ENCODE data around the gene ZNF655.

ZNF655 gene

DNA sequence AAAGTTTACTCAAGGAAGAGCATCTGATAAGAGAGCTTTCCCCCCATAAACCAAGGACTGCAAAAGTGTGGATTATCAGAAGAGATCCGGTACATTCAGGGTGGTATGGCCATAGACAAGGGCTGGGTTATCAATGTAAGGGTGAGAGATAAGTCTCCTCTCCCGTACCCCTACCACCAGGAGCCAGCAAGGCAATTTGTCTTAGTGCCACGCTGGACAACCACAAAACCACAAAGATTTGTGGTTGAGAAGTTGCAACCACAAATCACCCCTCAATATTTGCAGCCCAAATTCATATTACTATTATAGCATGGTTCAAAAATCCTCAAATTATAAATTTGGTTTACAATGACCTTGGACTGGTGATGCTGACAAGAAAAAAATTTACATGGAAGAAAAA is 56.1 kb downstream of the ZNF655 start:
- Histone ChIP-seq H3K36me3 (ENCODE audit: insufficient read depth, low read length) (peaks cover 10% of the 10 kb centered on the region), H3K9ac (ENCODE audit: low read depth, low read length) (no peak overlapping the region), H3K9me3 (ENCODE audit: control insufficient read depth, insufficient read depth, low read length) (no peaks in the 10 kb centered on the region)

DNA sequence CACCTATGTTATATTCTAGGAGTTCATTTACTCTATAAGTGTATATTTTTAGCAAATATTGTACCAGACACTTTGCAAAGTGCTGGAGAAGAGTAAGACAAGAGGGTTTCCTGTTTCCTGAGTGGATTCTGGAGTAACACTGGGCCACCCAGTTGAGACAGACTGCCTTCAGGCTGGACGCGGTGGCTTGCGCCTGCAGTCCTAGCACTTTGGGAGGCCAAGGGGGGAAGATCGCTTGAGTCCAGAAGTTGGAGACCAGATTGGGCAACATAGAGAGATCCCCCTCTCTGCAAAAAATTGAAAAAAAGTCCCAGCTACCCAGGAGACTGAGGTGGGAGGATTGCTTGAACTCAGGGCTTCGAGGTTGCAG is 57.5 kb downstream of the ZNF655 start:
- H3K4me1 ChIP-seq (ENCODE audit: insufficient read depth, low read length): 0 out of 2 replicates have a peak, but pooled peaks cover 2% of the 10 kb centered on the region
- H3K9me3 ChIP-seq (ENCODE audit: control insufficient read depth, insufficient read depth, low read length): no peaks in the 10 kb centered on the region
- H3K36me3 ChIP-seq (ENCODE audit: insufficient read depth, low read length): peaks cover 22% of the 10 kb centered on the region
- H3K9ac ChIP-seq (ENCODE audit: low read depth, low read length): peak overlapping the region; percentile 72; the same call in 1 of the 2 replicates

More for the DNA sequence above, 56.1 kb downstream of the ZNF655 start:
- H3K4me1 ChIP-seq (ENCODE audit: insufficient read depth, low read length): 0 out of 2 replicates have a peak, but pooled peaks cover 2% of the 10 kb centered on the region

DNA sequence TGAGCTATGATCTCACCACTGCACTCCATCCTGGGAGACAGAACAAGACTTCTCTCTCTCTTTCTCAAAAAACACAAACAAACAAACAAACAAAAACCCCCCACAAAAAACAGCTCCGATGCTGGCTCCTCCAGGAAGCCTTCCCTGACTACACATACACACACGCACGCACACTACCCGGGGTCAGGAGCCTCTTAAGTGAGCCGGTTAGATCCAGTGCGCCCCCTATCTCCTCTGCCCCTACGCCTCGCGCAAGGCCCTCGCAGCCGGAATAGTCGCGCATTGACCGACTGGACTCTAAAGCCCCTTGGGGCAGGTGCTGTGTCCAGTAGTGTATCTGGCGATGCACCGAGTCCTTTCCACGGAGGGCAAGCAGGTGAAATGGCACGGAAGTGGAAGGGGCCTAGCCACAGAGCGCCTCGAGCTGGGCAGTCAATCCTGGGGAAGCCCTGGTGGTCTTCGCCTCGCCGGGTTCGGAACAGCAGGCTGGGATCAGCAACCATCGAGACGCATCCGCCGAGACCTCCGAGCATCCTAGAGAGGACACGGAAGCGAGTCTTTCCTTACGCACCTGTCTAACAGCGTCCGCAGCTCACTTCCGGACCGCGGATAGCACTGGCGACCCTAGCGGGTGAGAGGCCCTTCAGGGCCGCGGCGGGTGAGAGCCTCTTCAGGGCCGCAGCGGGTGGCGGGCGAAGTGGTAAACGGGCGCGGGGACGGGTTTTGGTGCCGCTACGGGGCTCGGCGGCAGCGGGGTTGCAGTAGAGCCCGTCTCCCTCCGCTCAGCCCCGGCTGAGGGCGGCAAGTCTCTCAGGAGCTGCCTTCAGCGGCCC is 58.1 kb downstream of the ZNF655 start, which contains the start of gene ZSCAN25:
Gene ZSCAN25 (plus strand): TSS at position 588 of the 833 bp plus-strand sequence. CDS start 2,661 bp downstream, outside the sequence.
- Histone ChIP-seq H3K4me1 (ENCODE audit: insufficient read depth, low read length) (0 out of 2 replicates have a peak, but pooled peaks cover 2% of the 10 kb centered on the region), H3K9ac (ENCODE audit: low read depth, low read length) (peak within 1 kb of the TSS; percentile 72), H3K9me3 (ENCODE audit: control insufficient read depth, insufficient read depth, low read length) (no peaks in the 10 kb centered on the region), H3K36me3 (ENCODE audit: insufficient read depth, low read length) (peaks cover 22% of the 10 kb centered on the region)

DNA sequence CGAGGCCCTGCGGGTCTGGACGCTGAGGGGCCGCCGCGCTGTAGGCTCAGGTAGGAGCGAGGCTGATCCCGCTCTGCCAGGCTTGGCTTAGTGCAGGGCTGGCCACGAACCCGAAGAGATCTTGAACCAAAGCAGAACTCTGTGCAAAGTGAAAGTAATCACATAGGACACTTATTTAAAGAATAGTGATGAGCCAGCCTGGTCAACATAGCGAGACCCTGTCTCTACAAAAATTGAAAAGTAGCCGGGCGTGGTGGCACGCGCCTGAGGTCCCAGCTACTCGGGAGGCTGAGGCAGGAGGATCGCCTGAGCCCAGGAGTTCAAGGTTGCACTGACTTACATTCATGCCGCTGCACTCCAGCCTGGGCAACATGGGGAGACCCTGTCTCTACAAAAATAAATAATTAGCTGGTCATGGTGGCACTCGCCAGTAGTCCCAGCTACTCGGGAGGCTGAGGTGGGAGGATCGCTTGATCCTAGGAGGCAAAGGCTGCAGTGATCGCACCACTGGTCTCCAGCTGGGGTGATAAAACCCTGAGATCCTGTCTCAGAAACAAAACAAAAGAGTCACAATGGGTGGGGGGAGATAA is 58.8 kb downstream of the ZNF655 start:
- H3K9ac ChIP-seq (ENCODE audit: low read depth, low read length): peak overlapping the region; percentile 72
- 0 out of 2 replicates have a peak, but pooled peaks cover 2% of the 10 kb centered on the region for H3K4me1 ChIP-seq (ENCODE audit: insufficient read depth, low read length)
- H3K36me3 ChIP-seq (ENCODE audit: insufficient read depth, low read length): peaks cover 24% of the 10 kb centered on the region
- H3K9me3 ChIP-seq (ENCODE audit: control insufficient read depth, insufficient read depth, low read length): no peaks in the 10 kb centered on the region

DNA sequence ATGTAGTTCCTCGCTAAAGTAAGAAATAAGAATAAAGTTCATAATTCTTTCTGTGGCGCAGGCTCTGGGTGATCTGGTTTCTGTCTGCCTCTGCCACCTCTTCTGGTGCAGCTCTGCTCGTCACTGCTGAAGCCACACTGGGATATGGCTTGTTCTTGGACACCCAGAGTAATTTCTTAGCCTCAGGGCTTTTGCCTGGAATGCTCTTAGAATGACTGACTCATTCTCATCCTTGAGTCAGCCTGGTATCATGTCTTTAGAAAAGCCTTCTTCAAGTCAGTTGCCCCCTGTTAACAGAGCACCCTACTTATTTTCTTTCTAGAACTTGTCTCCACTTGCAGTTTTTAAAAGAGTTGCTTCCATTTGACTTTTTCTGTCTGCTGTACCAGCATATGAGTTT is 60.3 kb downstream of the ZNF655 start:
- Histone ChIP-seq H3K4me1 (ENCODE audit: insufficient read depth, low read length) (0 out of 2 replicates have a peak, but pooled peaks cover 2% of the 10 kb centered on the region), H3K9ac (ENCODE audit: low read depth, low read length) (no peak overlapping the region), H3K36me3 (ENCODE audit: insufficient read depth, low read length) (peaks cover 32% of the 10 kb centered on the region), H3K9me3 (ENCODE audit: control insufficient read depth, insufficient read depth, low read length) (no peaks in the 10 kb centered on the region)

DNA sequence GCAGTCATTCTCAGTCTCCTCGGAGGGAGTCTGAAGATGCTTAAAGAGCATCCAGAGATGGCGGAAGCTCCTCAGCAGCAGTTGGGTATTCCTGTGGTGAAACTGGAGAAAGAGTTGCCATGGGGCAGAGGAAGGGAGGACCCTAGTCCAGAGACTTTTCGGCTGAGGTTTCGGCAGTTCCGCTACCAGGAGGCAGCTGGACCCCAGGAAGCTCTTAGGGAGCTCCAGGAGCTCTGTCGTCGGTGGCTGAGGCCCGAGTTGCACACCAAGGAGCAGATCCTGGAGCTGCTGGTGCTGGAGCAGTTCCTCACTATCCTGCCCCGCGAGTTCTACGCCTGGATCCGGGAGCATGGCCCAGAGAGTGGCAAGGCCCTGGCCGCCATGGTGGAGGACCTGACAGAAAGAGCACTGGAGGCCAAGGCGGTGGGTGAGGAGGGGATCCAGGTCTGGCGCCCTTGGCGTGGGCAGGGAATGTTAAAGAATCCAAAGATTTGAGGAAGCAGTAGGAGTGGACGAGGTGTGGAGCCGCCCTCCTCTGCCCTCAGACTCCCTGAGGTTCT is 61.2 kb downstream of the ZNF655 start:
- H3K9ac ChIP-seq (ENCODE audit: low read depth, low read length): no peak overlapping the region
- H3K9me3 ChIP-seq (ENCODE audit: control insufficient read depth, insufficient read depth, low read length): no peaks in the 10 kb centered on the region
- H3K4me1 ChIP-seq (ENCODE audit: insufficient read depth, low read length): 0 out of 2 replicates have a peak, but pooled peaks cover 2% of the 10 kb centered on the region
- H3K36me3 ChIP-seq (ENCODE audit: insufficient read depth, low read length): peaks cover 40% of the 10 kb centered on the region

DNA sequence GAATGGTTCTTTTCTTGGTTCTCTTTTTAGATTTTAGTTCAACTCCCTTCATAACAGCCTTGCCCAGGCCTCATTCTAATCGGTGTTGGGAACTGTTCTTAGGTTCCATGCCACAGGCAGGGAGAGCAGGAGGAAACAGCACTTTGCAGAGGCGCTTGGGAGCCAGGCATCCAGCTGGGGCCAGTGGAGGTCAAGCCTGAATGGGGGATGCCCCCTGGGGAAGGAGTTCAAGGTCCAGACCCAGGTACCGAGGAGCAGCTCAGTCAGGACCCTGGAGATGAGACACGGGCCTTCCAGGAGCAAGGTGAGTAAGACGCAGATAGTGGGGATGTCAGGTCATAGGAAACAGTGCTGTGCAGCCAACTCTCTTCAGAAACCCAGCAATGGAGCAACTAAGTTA is 62.8 kb downstream of the ZNF655 start:
- Histone ChIP-seq H3K4me1 (ENCODE audit: insufficient read depth, low read length) (0 out of 2 replicates have a peak, but pooled peaks cover 2% of the 10 kb centered on the region), H3K36me3 (ENCODE audit: insufficient read depth, low read length) (peaks cover 50% of the 10 kb centered on the region), H3K9me3 (ENCODE audit: control insufficient read depth, insufficient read depth, low read length) (no peaks in the 10 kb centered on the region), H3K9ac (ENCODE audit: low read depth, low read length) (no peak overlapping the region)

DNA sequence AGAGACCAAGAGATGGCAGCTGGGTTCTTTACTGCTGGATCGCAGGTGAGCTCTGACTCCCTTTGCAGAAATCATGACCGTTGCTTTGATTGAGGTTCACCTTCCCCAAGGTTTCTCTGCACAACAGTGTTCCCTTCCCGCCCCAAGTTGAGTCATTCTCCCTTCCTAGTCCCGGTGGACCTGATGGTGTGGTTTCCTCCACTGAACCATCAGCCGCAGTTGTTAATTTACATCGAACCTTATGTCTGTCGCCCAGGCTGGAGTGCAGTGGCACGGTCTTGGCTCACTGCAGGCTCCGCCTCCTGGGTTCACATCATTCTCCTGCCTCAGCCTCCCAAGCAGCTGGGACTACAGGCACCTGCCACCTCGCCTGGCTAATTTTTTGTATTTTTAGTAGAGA is 64.2 kb downstream of the ZNF655 start:
- H3K9ac ChIP-seq (ENCODE audit: low read depth, low read length): no peak overlapping the region
- no peaks in the 10 kb centered on the region for H3K9me3 ChIP-seq (ENCODE audit: control insufficient read depth, insufficient read depth, low read length)
- peaks cover 55% of the 10 kb centered on the region for H3K36me3 ChIP-seq (ENCODE audit: insufficient read depth, low read length)
- H3K4me1 ChIP-seq (ENCODE audit: insufficient read depth, low read length): 0 out of 2 replicates have a peak, but pooled peaks cover under 1% of the 10 kb centered on the region

DNA sequence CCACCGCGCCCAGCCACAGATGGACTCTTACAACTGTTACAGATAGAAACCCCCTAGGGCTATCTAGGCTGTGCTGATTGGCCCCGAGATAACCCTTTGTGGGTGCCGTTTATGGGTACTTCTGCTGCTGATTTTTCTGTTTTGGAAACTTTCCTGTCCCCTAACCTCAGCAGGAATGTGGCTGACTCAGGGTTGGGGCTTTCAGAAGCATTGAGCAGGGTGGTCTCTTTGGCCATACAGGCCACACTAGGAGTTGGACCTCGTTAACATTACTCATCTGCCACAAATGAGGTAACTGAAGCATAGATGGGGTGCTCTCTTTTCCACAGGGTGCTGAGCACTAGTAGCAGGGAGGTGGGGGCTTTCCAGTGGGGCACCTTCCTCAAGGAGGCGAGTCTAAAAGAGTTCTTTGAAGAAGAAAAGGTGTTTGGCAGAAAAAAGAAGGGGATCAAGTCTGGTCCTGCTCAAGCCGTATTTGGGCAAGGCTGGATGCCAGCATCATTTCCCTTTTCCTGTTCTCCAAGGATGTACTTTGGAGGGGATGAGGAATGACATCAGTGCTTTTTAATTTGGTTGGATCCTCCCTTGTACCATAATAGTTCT is 64.8 kb downstream of the ZNF655 start:
- Histone ChIP-seq H3K4me1 (ENCODE audit: insufficient read depth, low read length) (no peaks in the 10 kb centered on the region), H3K9me3 (ENCODE audit: control insufficient read depth, insufficient read depth, low read length) (no peaks in the 10 kb centered on the region), H3K36me3 (ENCODE audit: insufficient read depth, low read length) (peaks cover 60% of the 10 kb centered on the region), H3K9ac (ENCODE audit: low read depth, low read length) (no peak overlapping the region)

DNA sequence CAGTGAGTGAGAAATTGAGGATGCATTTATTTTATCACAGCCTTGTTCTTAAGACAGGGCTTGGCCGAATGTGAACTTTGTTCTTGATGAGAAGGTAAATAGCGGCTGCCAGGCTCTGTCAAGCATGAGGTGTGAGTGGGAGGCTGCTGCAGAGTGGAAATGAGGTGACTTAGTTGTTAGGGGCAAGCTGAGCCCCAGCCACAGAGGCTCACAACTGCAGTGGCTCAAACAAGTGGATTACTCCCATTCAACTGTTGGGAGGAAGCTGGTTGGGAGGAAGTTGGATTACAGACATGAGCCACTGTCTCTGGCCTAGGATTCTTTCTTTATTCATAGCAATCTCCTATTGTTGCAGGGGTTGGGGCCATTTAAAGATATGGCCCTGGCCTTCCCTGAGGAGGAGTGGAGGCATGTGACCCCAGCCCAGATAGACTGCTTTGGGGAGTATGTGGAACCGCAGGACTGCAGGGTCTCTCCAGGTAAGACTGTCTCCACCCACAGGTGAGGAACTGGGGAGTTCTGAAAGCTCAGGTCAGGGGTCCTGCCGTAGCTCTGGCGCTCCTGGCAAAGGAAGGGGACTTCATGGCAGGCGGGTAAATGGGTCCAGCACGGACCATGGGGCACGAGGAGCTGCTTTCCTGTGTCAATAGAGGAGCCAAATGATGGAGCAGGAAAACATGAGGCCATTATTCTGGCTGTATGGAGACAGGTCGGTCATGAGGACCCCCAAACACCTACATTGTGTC is 65.4 kb downstream of the ZNF655 start:
- Histone ChIP-seq H3K9ac (ENCODE audit: low read depth, low read length) (no peak overlapping the region), H3K36me3 (ENCODE audit: insufficient read depth, low read length) (peaks cover 60% of the 10 kb centered on the region), H3K4me1 (ENCODE audit: insufficient read depth, low read length) (peaks cover 5% of the 10 kb centered on the region; the same call in 1 of the 2 replicates), H3K9me3 (ENCODE audit: control insufficient read depth, insufficient read depth, low read length) (no peaks in the 10 kb centered on the region)

DNA sequence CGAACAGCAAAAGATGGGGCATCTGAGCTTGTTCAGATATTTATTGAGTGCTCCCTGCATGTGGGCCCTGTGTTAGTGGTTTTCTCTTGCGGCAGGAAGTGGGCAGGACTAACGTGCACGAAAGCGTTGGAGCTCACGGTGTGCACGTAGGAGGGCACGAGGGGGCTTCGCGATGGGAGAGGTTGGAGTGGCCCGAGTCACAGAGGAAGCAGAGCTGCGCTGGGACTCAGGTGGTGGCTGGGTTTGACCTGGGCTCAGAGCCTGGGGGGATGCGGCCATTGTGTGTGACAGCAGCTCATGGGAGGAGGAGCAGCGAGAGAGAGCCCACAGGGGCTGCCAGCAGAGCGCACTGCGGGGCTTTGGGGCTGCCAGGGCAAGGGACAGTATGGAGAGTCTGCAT is 66.0 kb downstream of the ZNF655 start:
- Histone ChIP-seq H3K9ac (ENCODE audit: low read depth, low read length) (no peak overlapping the region), H3K36me3 (ENCODE audit: insufficient read depth, low read length) (peaks cover 56% of the 10 kb centered on the region), H3K4me1 (ENCODE audit: insufficient read depth, low read length) (peaks cover 6% of the 10 kb centered on the region; the same call in 1 of the 2 replicates), H3K9me3 (ENCODE audit: control insufficient read depth, insufficient read depth, low read length) (no peaks in the 10 kb centered on the region)

DNA sequence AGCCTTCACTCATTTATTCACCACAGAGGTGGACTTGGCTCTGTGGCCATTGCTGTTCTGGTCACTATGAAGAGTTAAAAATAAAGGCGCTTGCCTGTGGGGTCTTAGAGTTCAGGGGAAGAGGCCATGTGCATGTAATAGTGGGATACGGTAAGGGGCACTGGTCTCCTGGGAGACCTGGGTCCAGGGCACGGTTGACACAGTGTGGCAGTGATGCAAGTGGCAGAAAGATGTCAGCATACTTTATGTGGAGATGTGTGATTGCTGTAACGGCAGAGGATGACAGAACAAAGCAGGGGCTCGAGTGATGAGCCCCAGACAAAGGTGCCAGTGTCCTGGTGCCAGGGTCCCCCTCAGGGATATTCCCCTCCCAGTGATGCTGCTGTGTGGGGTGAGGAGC is 66.9 kb downstream of the ZNF655 start:
- H3K9me3 ChIP-seq (ENCODE audit: control insufficient read depth, insufficient read depth, low read length): no peaks in the 10 kb centered on the region
- H3K4me1 ChIP-seq (ENCODE audit: insufficient read depth, low read length): peaks cover 6% of the 10 kb centered on the region; the same call in 1 of the 2 replicates
- peaks cover 50% of the 10 kb centered on the region for H3K36me3 ChIP-seq (ENCODE audit: insufficient read depth, low read length)
- H3K9ac ChIP-seq (ENCODE audit: low read depth, low read length): no peak overlapping the region

DNA sequence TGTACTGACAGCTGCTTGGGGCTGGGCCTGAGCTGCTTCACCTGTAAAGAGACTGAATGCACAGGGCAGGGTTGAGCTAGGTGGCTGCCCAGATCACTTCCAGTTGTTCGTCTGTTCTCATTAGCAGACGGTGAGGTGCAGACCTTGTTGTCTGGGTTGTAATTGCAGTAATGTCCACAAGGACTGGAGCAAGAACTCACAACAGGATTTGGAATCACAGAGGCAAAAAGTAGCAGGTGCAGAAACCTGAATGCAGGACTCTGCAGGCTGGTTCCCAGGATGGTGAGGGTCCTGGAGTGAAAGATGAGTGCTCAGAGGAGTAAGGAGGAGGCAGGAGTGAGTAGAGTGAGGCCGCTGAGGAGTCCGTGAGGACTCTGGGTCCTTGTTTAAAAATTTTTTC is 67.5 kb downstream of the ZNF655 start:
- H3K9me3 ChIP-seq (ENCODE audit: control insufficient read depth, insufficient read depth, low read length): no peaks in the 10 kb centered on the region
- H3K36me3 ChIP-seq (ENCODE audit: insufficient read depth, low read length): peaks cover 47% of the 10 kb centered on the region
- no peak overlapping the region for H3K9ac ChIP-seq (ENCODE audit: low read depth, low read length)
- peaks cover 6% of the 10 kb centered on the region; the same call in 1 of the 2 replicates for H3K4me1 ChIP-seq (ENCODE audit: insufficient read depth, low read length)

All from ES-I3 (cell line).